Endothelial cell of umbilical vein (primary cell): ENCODE results near the gene FRMD7. TPM values are rescaled to one million over a fixed set of nuclear protein-coding genes. Genes with fewer than 3 reads are reported as not detected.

Source experiments
- BruUV-seq: library from RNA; stranded (reverse); fragments of 400-500 nt; replicated peaks from 2 replicates; lab custom pipeline; 2021; lab: Mats Ljungman, UMichigan
- CTCF ChIA-PET: fragments of 300-600, 350-600 bp; sonication (Branson Sonifier 250); formaldehyde crosslinking; loops from one replicate; lab custom pipeline; 2021; ENCODE audit warnings: antibody characterized with exemption, inconsistent platforms; lab: Charles Lee
- POLR2A ChIA-PET: fragments of 300-600, 350-600 bp; sonication (Branson Sonifier 250); formaldehyde crosslinking; loops from one replicate; lab custom pipeline; 2021; ENCODE audit warnings: antibody characterized with exemption, inconsistent platforms; lab: Charles Lee
- DNase-seq: peaks from one replicate; pipeline ENCODE4 v3.0.0-alpha.2; 2011; ENCODE audit warnings: low read depth, low spot score
- FAIRE-seq: peaks from 2 replicates; lab custom pipeline; 2011; peaks lifted over from hg19 to GRCh38; lab: Jason Lieb, UNC
- H2AFZ ChIP-seq: 2 replicates; pipeline ENCODE4 v1.6.0; 2012; ENCODE audit warnings: low read depth, low read length, control low read depth, inconsistent platforms
- H3K27ac ChIP-seq: 2 replicates; pipeline ENCODE4 v1.5.1; 2011; ENCODE audit warnings: low read depth, mild to moderate bottlenecking, control low read depth, low read length, moderate library complexity; ENCODE audit not compliant: insufficient read depth
- H3K27me3 ChIP-seq, 2 experiments: 2 replicates each; pipeline versions ENCODE4 v1.6.0 to v1.6.1; 2011; ENCODE audit warnings: low read length in 2 of 2, mixed read lengths in 1 of 2; ENCODE audit not compliant: control insufficient read depth in 2 of 2, insufficient read depth in 2 of 2
- H3K36me3 ChIP-seq, 2 experiments: 2 replicates in 1 of 2; 3 replicates in 1 of 2; pipeline ENCODE4 v1.5.1; 2011; ENCODE audit warnings: low read length in 2 of 2, mild to moderate bottlenecking in 1 of 2, moderate library complexity in 1 of 2; ENCODE audit not compliant: control insufficient read depth in 2 of 2, insufficient read depth in 2 of 2; ENCODE audit errors: extremely low read depth in 1 of 2
- H3K4me1 ChIP-seq: 3 replicates; pipeline ENCODE4 v1.5.1; 2011; ENCODE audit warnings: mild to moderate bottlenecking, low read length; ENCODE audit not compliant: control insufficient read depth, insufficient read depth; ENCODE audit errors: extremely low read depth
- H3K4me2 ChIP-seq: 2 replicates; pipeline ENCODE4 v1.6.1; 2011; ENCODE audit warnings: low read length, control low read depth, mixed read lengths; ENCODE audit not compliant: insufficient read depth
- H3K4me3 ChIP-seq, 3 experiments: fragments of 200-600 bp in 1 of 3; sonication (generic), shearing (Covaris generic) in 1 of 3; replicated peaks in 1 of 3; 2 replicates each; pipeline ENCODE4 v1.5.1; 2011 to 2016; ENCODE audit warnings: control low read depth in 3 of 3, low read length in 3 of 3, mild to moderate bottlenecking in 2 of 3, inconsistent platforms in 1 of 3, low read depth in 1 of 3, moderate library complexity in 1 of 3; ENCODE audit not compliant: insufficient read depth in 1 of 3
- H3K79me2 ChIP-seq: 2 replicates; pipeline ENCODE4 v1.6.0; 2012; ENCODE audit warnings: low read length, inconsistent platforms; ENCODE audit not compliant: control insufficient read depth, insufficient read depth
- H3K9ac ChIP-seq: replicated peaks from 2 replicates; pipeline ENCODE3; 2011; ENCODE audit warnings: low read length, control low read depth; ENCODE audit not compliant: insufficient read depth; ENCODE audit errors: extremely low read depth
- H3K9me1 ChIP-seq: replicated peaks from 3 replicates; pipeline ENCODE4 v1.6.0; 2011; ENCODE audit warnings: mild to moderate bottlenecking, low read length; ENCODE audit not compliant: control insufficient read depth, insufficient read depth; ENCODE audit errors: extremely low read depth
- H3K9me3 ChIP-seq: replicated peaks from 2 replicates; pipeline ENCODE4 v1.5.1; 2012; ENCODE audit warnings: low read length, inconsistent platforms; ENCODE audit not compliant: control insufficient read depth, insufficient read depth
- H4K20me1 ChIP-seq: replicated peaks from 2 replicates; pipeline ENCODE3; 2011; ENCODE audit warnings: mild to moderate bottlenecking, low read length; ENCODE audit not compliant: control insufficient read depth, insufficient read depth; ENCODE audit errors: extremely low read depth
- EZH2 ChIP-seq: IDR thresholded peaks from 2 replicates; pipeline ENCODE4 v1.6.1; 2012; ENCODE audit warnings: borderline replicate concordance, low read depth, mild to moderate bottlenecking, moderate library complexity, low read length, inconsistent platforms; ENCODE audit not compliant: severe bottlenecking
- FOS ChIP-seq: IDR thresholded peaks from 2 replicates; pipeline ENCODE4 v1.6.1; 2011; ENCODE audit warnings: mild to moderate bottlenecking, low read length, moderate library complexity, borderline replicate concordance; ENCODE audit not compliant: insufficient read depth
- GATA2 ChIP-seq: IDR thresholded peaks from 2 replicates; pipeline ENCODE4 v1.7.0; 2011; ENCODE audit warnings: low read depth, mild to moderate bottlenecking, moderate library complexity, mixed read lengths, low read length; ENCODE audit not compliant: insufficient read length, insufficient read depth
- JUN ChIP-seq: IDR thresholded peaks from 2 replicates; pipeline ENCODE4 v1.6.1; 2011; ENCODE audit warnings: borderline replicate concordance, low read depth; ENCODE audit not compliant: insufficient read length, insufficient read depth
- MYC ChIP-seq: IDR thresholded peaks from one replicate; pipeline ENCODE4 v1.6.1; 2011; ENCODE audit warnings: mild to moderate bottlenecking, low read depth, low read length
- POLR2A ChIP-seq: IDR thresholded peaks from 2 replicates; pipeline ENCODE4 v1.6.1; 2012; ENCODE audit warnings: low read depth, mild to moderate bottlenecking, control low read depth, low read length
- POLR2AphosphoS5 ChIP-seq: IDR thresholded peaks from 2 replicates; pipeline ENCODE4 v1.6.1; 2012; ENCODE audit warnings: low read depth, mild to moderate bottlenecking, control low read depth, low read length, moderate library complexity; ENCODE audit not compliant: insufficient read depth
- dilution Hi-C: fragments of 300-500 bp; cut with MboI; formaldehyde crosslinking; loops from one replicate; pipeline ENCODE4 v1.15.0; 2019; ENCODE audit warnings: low sequenced_read_pairs; ENCODE audit not compliant: extremely low pct_ligation_motif_present
- intact Hi-C: fragments of 100-400 bp; cut with micrococcal nuclease; formaldehyde crosslinking; loops from one replicate; pipeline ENCODE4 v1.10.0; 2022
- polyA plus RNA-seq, 4 experiments: library from polyadenylated mRNA; depleted of rRNA in 3 of 4; stranded (reverse) in 3 of 4; unstranded in 1 of 4; fragments of >200 nt; gene quantifications; 2 replicates each; pipeline versions ENCODE4 v1.2.1 to v1.2.3, GENCODE V29; 2011 to 2012; ENCODE audit warnings: missing spikeins in 1 of 4
- total RNA-seq: library from RNA; stranded (reverse); gene quantifications from 2 replicates; pipeline ENCODE4 v1.2.3, GENCODE V29; 2021
- TF ChIP-seq, protein P1 (sequence below): IDR thresholded peaks from 2 replicates; pipeline ENCODE4 v1.6.1; 2011; ENCODE audit not compliant: insufficient read depth, insufficient read length
- TF ChIP-seq, protein P2 (sequence below), 2 donors: IDR thresholded peaks; 1 replicate in 1 of 2; 2 replicates in 1 of 2; pipeline ENCODE4 v1.5.1; 2011; ENCODE audit warnings: low read length in 2 of 2, mild to moderate bottlenecking in 2 of 2, moderate library complexity in 2 of 2, control low read depth in 1 of 2, inconsistent platforms in 1 of 2, low read depth in 1 of 2; ENCODE audit not compliant: insufficient read depth in 1 of 2; ENCODE audit errors: extremely low read depth in 1 of 2

FRMD7 gene
- total and polyA plus RNA-seq, 2 donors (not counting 3 experiments of a cell fraction or from before 2014, with no cell fraction given), result not detected

DNA sequence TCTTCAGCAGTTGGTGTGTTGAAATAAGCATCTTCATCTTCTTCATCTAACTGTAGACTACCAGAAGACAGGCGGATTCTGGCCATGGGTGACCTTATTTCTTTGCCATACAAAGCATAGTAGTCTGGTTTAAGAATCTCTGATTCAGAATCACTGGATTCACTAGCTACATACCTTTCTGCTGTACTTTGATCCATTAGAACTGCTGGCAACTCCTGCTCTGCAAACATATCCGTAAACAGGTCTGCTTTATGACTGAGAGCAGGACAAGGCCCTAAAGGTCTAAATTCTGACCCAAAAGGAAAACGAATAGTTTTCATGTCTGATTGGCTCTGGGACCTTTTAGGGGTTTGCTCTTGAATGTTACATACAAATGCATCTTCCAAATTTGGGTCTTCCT lies 49.9 kb downstream of the FRMD7 start:
- H2AFZ ChIP-seq, result no peak overlapping the region
- FAIRE-seq, result no peak
- no peak overlapping the region for H3K9ac ChIP-seq
- BruUV-seq, result no TSS peak
- H3K4me1 ChIP-seq, result peaks cover 3% of the 10 kb centered on the region
- no peak overlapping the region for H3K27ac ChIP-seq
- DNase-seq, result no peak
- no peaks in the 10 kb centered on the region for H3K36me3 ChIP-seq
- no peaks in the 10 kb centered on the region for H3K79me2 ChIP-seq
- POLR2A ChIA-PET, result no interaction called here
- no peak overlapping the region for H3K4me3 ChIP-seq
- H3K9me3 ChIP-seq, result no peaks in the 10 kb centered on the region
- CTCF ChIA-PET, result interaction anchor here (1.4 to 3.3 kb wide), 2 partner anchors 9 to 14 kb away, joined by 4 to 15 read pairs; no protein-coding TSS in a partner anchor
- no peaks in the 10 kb centered on the region for H3K9me1 ChIP-seq
- no peaks in the 10 kb centered on the region for H4K20me1 ChIP-seq
- TF ChIP-seq EZH2 (no peak), POLR2A (no peak), FOS (no peak), JUN (no peak), MYC (no peak), GATA2 (no peak), POLR2AphosphoS5 (no peak)
- TF ChIP-seq, protein P1, sequence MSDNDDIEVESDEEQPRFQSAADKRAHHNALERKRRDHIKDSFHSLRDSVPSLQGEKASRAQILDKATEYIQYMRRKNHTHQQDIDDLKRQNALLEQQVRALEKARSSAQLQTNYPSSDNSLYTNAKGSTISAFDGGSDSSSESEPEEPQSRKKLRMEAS, result no peak
- TF ChIP-seq, protein P2, sequence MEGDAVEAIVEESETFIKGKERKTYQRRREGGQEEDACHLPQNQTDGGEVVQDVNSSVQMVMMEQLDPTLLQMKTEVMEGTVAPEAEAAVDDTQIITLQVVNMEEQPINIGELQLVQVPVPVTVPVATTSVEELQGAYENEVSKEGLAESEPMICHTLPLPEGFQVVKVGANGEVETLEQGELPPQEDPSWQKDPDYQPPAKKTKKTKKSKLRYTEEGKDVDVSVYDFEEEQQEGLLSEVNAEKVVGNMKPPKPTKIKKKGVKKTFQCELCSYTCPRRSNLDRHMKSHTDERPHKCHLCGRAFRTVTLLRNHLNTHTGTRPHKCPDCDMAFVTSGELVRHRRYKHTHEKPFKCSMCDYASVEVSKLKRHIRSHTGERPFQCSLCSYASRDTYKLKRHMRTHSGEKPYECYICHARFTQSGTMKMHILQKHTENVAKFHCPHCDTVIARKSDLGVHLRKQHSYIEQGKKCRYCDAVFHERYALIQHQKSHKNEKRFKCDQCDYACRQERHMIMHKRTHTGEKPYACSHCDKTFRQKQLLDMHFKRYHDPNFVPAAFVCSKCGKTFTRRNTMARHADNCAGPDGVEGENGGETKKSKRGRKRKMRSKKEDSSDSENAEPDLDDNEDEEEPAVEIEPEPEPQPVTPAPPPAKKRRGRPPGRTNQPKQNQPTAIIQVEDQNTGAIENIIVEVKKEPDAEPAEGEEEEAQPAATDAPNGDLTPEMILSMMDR (IDR thresholded peaks at IDR 0.05; ENCODE audit: extremely low read depth in 1 of 2, insufficient read depth in 1 of 2, low read depth in 1 of 2, low read length in 2 of 2), result no peak
- H3K27me3 ChIP-seq, result no peaks in the 10 kb centered on the region
- H3K4me2 ChIP-seq, result no peak overlapping the region
- intact Hi-C loops, result no loop called here
- dilution Hi-C loops, result no loop called here
